H9 (cell line): Measurements from ENCODE around the gene ARRB1. TPM values are rescaled to one million over a fixed set of nuclear protein-coding genes. Genes with fewer than 3 reads are reported as not detected.

Experiments
- DNase-seq: peaks from one replicate; pipeline ENCODE4 v3.0.0-alpha.2; 2017
- H2AFZ ChIP-seq: one replicate; pipeline ENCODE4 v1.6.1; 2013; ENCODE audit warnings: mild to moderate bottlenecking, low read length, control low read depth, moderate library complexity
- H2AK5ac ChIP-seq: 2 replicates; pipeline ENCODE4 v1.6.1; 2013; ENCODE audit warnings: low read length, control low read depth, mixed read lengths; ENCODE audit not compliant: insufficient read length
- H2BK120ac ChIP-seq: one replicate; pipeline ENCODE4 v1.6.1; 2013; ENCODE audit warnings: low read depth, mild to moderate bottlenecking, low read length, control low read depth, inconsistent platforms; ENCODE audit not compliant: poor library complexity, severe bottlenecking
- H2BK12ac ChIP-seq: 2 replicates; pipeline ENCODE4 v1.6.1; 2013; ENCODE audit warnings: low read length, control low read depth, mixed read lengths, low read depth; ENCODE audit not compliant: insufficient read length
- H2BK15ac ChIP-seq: 2 replicates; pipeline ENCODE4 v1.6.1; 2013; ENCODE audit warnings: low read depth, low read length, control low read depth
- H2BK20ac ChIP-seq: one replicate; pipeline ENCODE4 v1.6.1; 2013; ENCODE audit warnings: low read depth, mild to moderate bottlenecking, low read length, control low read depth, inconsistent platforms; ENCODE audit not compliant: poor library complexity, severe bottlenecking
- H2BK5ac ChIP-seq: 2 replicates; pipeline ENCODE4 v1.6.1; 2013; ENCODE audit warnings: low read length, control low read depth, mixed read lengths; ENCODE audit not compliant: insufficient read length
- H3K14ac ChIP-seq: 2 replicates; pipeline ENCODE4 v1.6.1; 2013; ENCODE audit warnings: low read length, control low read depth; ENCODE audit not compliant: insufficient read depth
- H3K18ac ChIP-seq: 2 replicates; pipeline ENCODE4 v1.6.1; 2013; ENCODE audit warnings: low read depth, mild to moderate bottlenecking, mixed read lengths, low read length, control low read depth; ENCODE audit not compliant: insufficient read length
- H3K23ac ChIP-seq: 2 replicates; pipeline ENCODE4 v1.6.1; 2013; ENCODE audit warnings: low read length, control low read depth, mixed read lengths, low read depth; ENCODE audit not compliant: insufficient read length
- H3K23me2 ChIP-seq: 2 replicates; pipeline ENCODE4 v1.6.1; 2013; ENCODE audit warnings: low read depth, mild to moderate bottlenecking, mixed read lengths, low read length, control low read depth; ENCODE audit not compliant: insufficient read length, poor library complexity, severe bottlenecking
- H3K27ac ChIP-seq: 2 replicates; pipeline ENCODE4 v1.5.1; 2013; ENCODE audit warnings: low read length, control low read depth, mixed read lengths, low read depth; ENCODE audit not compliant: insufficient read length
- H3K27me3 ChIP-seq: 2 replicates; pipeline ENCODE4 v1.6.1; 2013; ENCODE audit warnings: low read length, control low read depth, inconsistent platforms; ENCODE audit not compliant: insufficient read depth
- H3K4ac ChIP-seq: 2 replicates; pipeline ENCODE4 v1.6.1; 2013; ENCODE audit warnings: low read depth, mild to moderate bottlenecking, control low read depth, inconsistent platforms, low read length, moderate library complexity
- H3K4me1 ChIP-seq: 2 replicates; pipeline ENCODE4 v1.6.1; 2013; ENCODE audit warnings: low read length, control low read depth, inconsistent platforms; ENCODE audit not compliant: insufficient read depth
- H3K4me2 ChIP-seq: 2 replicates; pipeline ENCODE4 v1.6.1; 2013; ENCODE audit warnings: low read length, control low read depth, mixed read lengths; ENCODE audit not compliant: insufficient read length, insufficient read depth
- H3K56ac ChIP-seq: 2 replicates; pipeline ENCODE4 v1.6.1; 2013; ENCODE audit warnings: low read depth, mild to moderate bottlenecking, mixed read lengths, low read length, control low read depth; ENCODE audit not compliant: insufficient read length
- H3K79me1 ChIP-seq: 2 replicates; pipeline ENCODE4 v1.6.1; 2013; ENCODE audit warnings: low read depth, mild to moderate bottlenecking, moderate library complexity, low read length, control low read depth, inconsistent platforms; ENCODE audit not compliant: insufficient read depth, poor library complexity, severe bottlenecking
- H3K79me2 ChIP-seq: 2 replicates; pipeline ENCODE4 v1.6.1; 2013; ENCODE audit warnings: low read length, control low read depth, inconsistent platforms; ENCODE audit not compliant: insufficient read depth
- H3K9ac ChIP-seq: 2 replicates; pipeline ENCODE4 v1.6.1; 2013; ENCODE audit warnings: low read length, control low read depth, mixed read lengths; ENCODE audit not compliant: insufficient read length; ENCODE audit errors: extremely low read depth
- H3K9me3 ChIP-seq: one replicate; pipeline ENCODE4 v1.6.1; 2013; ENCODE audit warnings: low read depth, low read length, inconsistent platforms; ENCODE audit not compliant: control insufficient read depth
- H3T11ph ChIP-seq: one replicate; pipeline ENCODE4 v1.6.1; 2013; ENCODE audit warnings: mild to moderate bottlenecking, low read length, control low read depth, inconsistent platforms
- H4K20me1 ChIP-seq: one replicate; pipeline ENCODE4 v1.6.1; 2013; ENCODE audit not compliant: control insufficient read depth, insufficient read length, insufficient read depth
- H4K5ac ChIP-seq: 2 replicates; pipeline ENCODE4 v1.6.1; 2013; ENCODE audit warnings: low read depth, mild to moderate bottlenecking, mixed read lengths, low read length, control low read depth; ENCODE audit not compliant: insufficient read length
- H4K8ac ChIP-seq: replicated peaks from 2 replicates; pipeline ENCODE4 v1.6.1; 2013; ENCODE audit warnings: low read length, control low read depth, mixed read lengths, low read depth; ENCODE audit not compliant: insufficient read length
- H4K91ac ChIP-seq: 2 replicates; pipeline ENCODE4 v1.6.1; 2013; ENCODE audit warnings: low read depth, mild to moderate bottlenecking, moderate library complexity, mixed read lengths, low read length, control low read depth; ENCODE audit not compliant: insufficient read length
- H3K27ac Mint-ChIP-seq, 3 experiments: 2 replicates in 2 of 3; 3 replicates in 1 of 3; pipeline ENCODE4 v1.8.0; 2020 to 2021; ENCODE audit warnings: mixed read lengths in 3 of 3, mild to moderate bottlenecking in 1 of 3, moderate library complexity in 1 of 3
- H3K27me3 Mint-ChIP-seq: 2 replicates; pipeline ENCODE4 v1.8.0; 2021; ENCODE audit warnings: low read depth, mild to moderate bottlenecking, moderate library complexity, mixed read lengths
- H3K36me3 Mint-ChIP-seq, 3 experiments: 2 replicates in 2 of 3; 3 replicates in 1 of 3; pipeline ENCODE4 v1.8.0; 2020 to 2021; ENCODE audit warnings: low read depth in 3 of 3, mixed read lengths in 3 of 3; ENCODE audit not compliant: insufficient read depth in 1 of 3
- H3K4me1 Mint-ChIP-seq, 2 experiments: 2 replicates each; pipeline ENCODE4 v1.8.0; 2020; ENCODE audit warnings: mixed read lengths in 2 of 2
- H3K4me3 Mint-ChIP-seq, 2 experiments: 2 replicates in 1 of 2; 3 replicates in 1 of 2; pipeline ENCODE4 v1.8.0; 2020 to 2021; ENCODE audit warnings: mild to moderate bottlenecking in 2 of 2, mixed read lengths in 2 of 2, moderate library complexity in 1 of 2
- H3K9me3 Mint-ChIP-seq, 2 experiments: 2 replicates in 1 of 2; 3 replicates in 1 of 2; pipeline ENCODE4 v1.8.0; 2020; ENCODE audit warnings: mild to moderate bottlenecking in 2 of 2, mixed read lengths in 2 of 2, moderate library complexity in 1 of 2
- WGBS: extraction: QIAGEN DNeasy Blood & Tissue Kit; methylation state at CpG from one replicate; pipeline ENCODE4 v1.1.7; 2013; ENCODE audit warnings: missing lambda C conversion rate, low lambda C conversion rate, mixed read lengths; ENCODE audit not compliant: insufficient read length; ENCODE audit errors: extremely low coverage; 5-methylcytosine and 5-hydroxymethylcytosine counted together
- total RNA-seq: library from RNA; stranded (reverse); gene quantifications from 2 replicates; pipeline ENCODE4 v1.2.1, GENCODE V29; 2021
- TF ChIP-seq, protein P1 (sequence below): fragments of 200-600 bp; sonication (generic); conservative IDR thresholded peaks from 3 replicates; pipeline ENCODE4 v1.8.0; 2021; ENCODE audit warnings: antibody characterized with exemption, mild to moderate bottlenecking

ARRB1 gene
- total RNA-seq, 1 experiment from 2014 or later = 20.6 TPM

DNA sequence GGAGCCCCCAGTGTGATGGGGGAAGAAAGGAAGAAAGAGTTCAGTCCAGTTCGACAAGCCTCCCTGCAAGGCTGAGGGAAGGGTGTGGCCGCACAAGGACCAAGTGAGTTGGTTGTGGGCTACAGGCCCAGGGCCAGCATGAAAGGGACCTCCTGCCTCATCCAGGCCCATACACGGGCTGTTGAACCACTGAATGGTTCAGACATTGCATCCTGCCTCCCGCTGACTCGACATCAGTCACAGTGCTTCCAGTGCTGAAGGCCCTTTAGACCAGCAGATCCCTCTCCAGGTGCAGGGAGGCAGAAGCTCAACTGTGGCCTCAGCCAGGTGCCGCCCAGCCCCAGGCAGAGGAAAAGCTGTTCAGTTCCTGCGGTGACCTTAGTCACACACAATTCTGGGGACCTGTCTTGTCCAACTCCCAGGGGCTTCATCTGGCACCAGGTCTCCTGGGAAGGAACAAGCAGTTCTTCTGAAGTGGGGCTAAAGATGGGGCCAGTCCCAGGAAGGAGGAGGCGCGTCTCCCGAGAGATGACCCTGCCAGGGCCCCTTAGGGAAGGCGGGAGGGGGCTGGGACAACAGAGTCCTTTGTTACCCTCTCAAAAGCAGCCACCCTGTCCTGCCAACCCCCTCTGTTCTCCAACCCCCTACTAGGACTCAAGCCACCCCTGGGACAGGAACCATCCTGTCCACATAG lies 6.6 kb downstream of the ARRB1 start:
- Mint-ChIP-seq H3K27ac (no peak overlapping the region; a peak in 1 of 7 replicates), H3K4me3 (no peak overlapping the region), H3K4me1 (peaks cover 84 to 90% of the 10 kb centered on the region in 2 experiments), H3K9me3 (no peaks in the 10 kb centered on the region), H3K36me3 (no peaks in the 10 kb centered on the region; a peak in 1 of 7 replicates), H3K27me3 (no peaks in the 10 kb centered on the region; the same call in 1 of the 2 replicates)
- Histone ChIP-seq H4K8ac (no peak overlapping the region), H2BK15ac (no peak overlapping the region), H2BK20ac (no peak overlapping the region), H3K23me2 (no peaks in the 10 kb centered on the region), H3K23ac (no peak overlapping the region), H3K4me2 (no peak overlapping the region), H3K9ac (no peak overlapping the region), H2AFZ (no peak overlapping the region), H3K18ac (no peak overlapping the region), H2AK5ac (no peak overlapping the region), H3K4ac (no peak overlapping the region), H3K56ac (no peak overlapping the region), H2BK12ac (no peak overlapping the region), H3T11ph (no peak overlapping the region), H3K79me2 (no peaks in the 10 kb centered on the region; the same call in 1 of the 2 replicates), H3K4me1 (peaks cover 20% of the 10 kb centered on the region; the same call in 1 of the 2 replicates), H4K20me1 (no peaks in the 10 kb centered on the region), H4K5ac (no peak overlapping the region), H3K27me3 (no peaks in the 10 kb centered on the region), H2BK120ac (no peak overlapping the region), H3K14ac (no peak overlapping the region), H2BK5ac (no peak overlapping the region), H3K79me1 (no peaks in the 10 kb centered on the region), H4K91ac (no peak overlapping the region), H3K9me3 (no peaks in the 10 kb centered on the region), H3K27ac (no peak overlapping the region)
- DNase-seq = no peak
- TF ChIP-seq, protein P1, sequence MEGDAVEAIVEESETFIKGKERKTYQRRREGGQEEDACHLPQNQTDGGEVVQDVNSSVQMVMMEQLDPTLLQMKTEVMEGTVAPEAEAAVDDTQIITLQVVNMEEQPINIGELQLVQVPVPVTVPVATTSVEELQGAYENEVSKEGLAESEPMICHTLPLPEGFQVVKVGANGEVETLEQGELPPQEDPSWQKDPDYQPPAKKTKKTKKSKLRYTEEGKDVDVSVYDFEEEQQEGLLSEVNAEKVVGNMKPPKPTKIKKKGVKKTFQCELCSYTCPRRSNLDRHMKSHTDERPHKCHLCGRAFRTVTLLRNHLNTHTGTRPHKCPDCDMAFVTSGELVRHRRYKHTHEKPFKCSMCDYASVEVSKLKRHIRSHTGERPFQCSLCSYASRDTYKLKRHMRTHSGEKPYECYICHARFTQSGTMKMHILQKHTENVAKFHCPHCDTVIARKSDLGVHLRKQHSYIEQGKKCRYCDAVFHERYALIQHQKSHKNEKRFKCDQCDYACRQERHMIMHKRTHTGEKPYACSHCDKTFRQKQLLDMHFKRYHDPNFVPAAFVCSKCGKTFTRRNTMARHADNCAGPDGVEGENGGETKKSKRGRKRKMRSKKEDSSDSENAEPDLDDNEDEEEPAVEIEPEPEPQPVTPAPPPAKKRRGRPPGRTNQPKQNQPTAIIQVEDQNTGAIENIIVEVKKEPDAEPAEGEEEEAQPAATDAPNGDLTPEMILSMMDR = no peak
- no CpG with 5 or more reads among the region's 11 CpGs for WGBS
